Muscle of back (tissue), 11 donors: ENCODE measurements around the gene TMEM163. TPM values are rescaled to one million over a fixed set of nuclear protein-coding genes. Genes with fewer than 3 reads are reported as not detected.

Source experiments
- DNase-seq, 3 donors: peaks; one replicate each; pipeline versions ENCODE4 v3.0.0 to v3.0.0-alpha.2; 2013
- polyA plus RNA-seq, 10 donors: library from polyadenylated mRNA; unstranded; fragments of 120-200 nt; gene quantifications; one replicate each; pipeline ENCODE4 v1.2.1, GENCODE V29; 2013; ENCODE audit not compliant: insufficient read length in 10 of 10

TMEM163 gene
- polyA plus RNA-seq, 10 donors, result 0.67 to 2.2 (median 0.96) TPM

- no peak for DNase-seq
Measured at GRCh38 chr2:134693359-134694330, 25.2 kb downstream of the TMEM163 start.

- no peak for DNase-seq
Measured at GRCh38 chr2:134692499-134692898, 26.3 kb downstream of the TMEM163 start.

DNA sequence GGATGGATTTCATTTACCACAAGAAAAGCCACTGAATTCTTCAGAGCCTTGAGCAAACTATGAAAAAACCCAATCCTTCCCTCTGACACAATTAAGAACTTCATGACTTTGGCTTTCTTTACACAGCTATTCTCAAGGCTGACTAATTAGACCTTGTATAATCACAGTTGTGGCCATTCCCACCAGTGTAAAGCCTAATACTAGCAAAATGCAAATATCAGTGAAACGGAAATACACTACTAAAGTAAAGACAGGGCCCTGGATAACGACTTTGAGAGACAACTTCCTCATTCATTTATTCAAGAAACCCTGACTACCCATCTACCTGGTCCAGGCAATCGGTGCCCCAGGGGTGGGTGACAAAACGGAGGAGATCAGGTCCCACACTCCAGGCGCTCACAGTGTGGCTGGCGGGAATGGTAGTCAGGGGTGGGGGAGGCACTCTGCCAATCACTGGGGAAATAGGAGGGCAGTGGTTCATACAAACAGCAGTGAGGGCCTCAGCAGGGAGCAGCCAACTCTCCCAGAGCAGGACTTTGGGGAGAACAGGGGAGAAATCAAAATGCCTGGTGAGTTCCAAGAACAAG is 28.1 kb downstream of the TMEM163 start:
- DNase-seq, result no peak

- no peak for DNase-seq
Measured at GRCh38 chr2:134689315-134689714, 29.5 kb downstream of the TMEM163 start.

GRCh38 chr2:134685967-134686366 is 32.8 kb downstream of the TMEM163 start:
- DNase-seq, result no peak

GRCh38 chr2:134683561-134684112 is 35.2 kb downstream of the TMEM163 start:
- no peak for DNase-seq

DNA sequence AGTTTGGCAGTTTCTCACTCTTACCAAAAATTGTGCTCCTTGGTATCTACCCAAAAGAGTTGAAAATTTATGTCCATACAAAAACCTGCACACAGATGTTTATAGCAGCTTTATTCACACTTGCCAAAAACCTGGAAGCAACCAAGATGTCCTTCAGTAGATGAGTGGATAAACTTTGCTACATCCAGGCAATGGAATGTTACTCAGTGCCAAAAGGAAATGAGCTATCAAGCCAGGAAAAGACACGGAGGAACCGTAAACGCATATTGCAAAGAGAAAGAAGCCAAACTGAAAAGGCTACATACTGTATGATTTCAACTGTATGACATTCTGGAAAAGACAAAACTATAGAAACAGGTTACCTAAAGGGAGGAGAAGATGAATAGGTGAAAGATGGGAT is 36.1 kb downstream of the TMEM163 start:
- peak in 2 of 3 donors; percentile 12 to 63 for DNase-seq

- DNase-seq, result no peak
Measured at GRCh38 chr2:134681201-134681600, 37.6 kb downstream of the TMEM163 start.

DNA sequence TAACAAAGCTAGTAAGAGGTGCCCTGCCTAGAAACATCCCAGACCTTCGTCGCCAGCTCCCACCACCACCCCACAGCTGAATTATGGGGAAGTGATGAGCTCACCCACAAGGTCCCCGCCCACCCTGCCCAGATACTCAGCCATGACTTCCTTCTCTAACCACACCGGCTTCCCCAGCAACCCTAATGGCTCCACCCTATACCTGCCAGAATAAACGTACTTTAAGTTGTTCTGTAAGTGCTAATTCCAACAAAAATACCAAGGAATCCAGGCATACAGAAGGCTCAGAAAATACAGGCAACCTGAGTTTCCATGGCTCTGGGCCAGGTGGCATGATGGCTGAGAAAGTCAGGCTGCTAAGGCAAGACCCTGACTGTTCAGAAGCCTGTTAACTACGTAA is 39.1 kb downstream of the TMEM163 start:
- DNase-seq, result no peak

DNA sequence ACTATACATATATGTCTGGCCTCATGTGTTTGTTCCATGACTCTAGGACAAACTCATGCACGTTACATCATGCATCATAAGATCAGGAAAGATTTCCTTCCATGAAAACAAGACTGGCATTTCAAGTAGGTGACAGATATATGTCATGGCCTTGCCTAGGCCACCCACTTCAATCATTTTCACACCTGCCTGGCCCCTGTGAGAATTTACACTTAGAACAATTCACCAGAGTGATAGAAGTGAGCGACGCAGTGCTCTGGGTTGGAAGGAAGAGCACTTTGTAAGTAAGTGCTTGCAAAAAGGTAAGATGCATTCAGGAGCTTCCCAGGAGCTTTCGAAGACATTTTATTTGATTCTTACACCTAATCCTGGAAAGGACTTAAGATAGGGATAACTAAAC is 39.5 kb downstream of the TMEM163 start:
- DNase-seq, result no peak

GRCh38 chr2:134677856-134678756 is 40.7 kb downstream of the TMEM163 start:
- peak; percentile 33 to 90 (median 45) for DNase-seq

- DNase-seq, result peak in 1 of 3 donors; percentile 16
Measured at GRCh38 chr2:134676960-134677359, 41.8 kb downstream of the TMEM163 start.

- no peak for DNase-seq
Measured at GRCh38 chr2:134675314-134675713, 43.5 kb downstream of the TMEM163 start.

DNA sequence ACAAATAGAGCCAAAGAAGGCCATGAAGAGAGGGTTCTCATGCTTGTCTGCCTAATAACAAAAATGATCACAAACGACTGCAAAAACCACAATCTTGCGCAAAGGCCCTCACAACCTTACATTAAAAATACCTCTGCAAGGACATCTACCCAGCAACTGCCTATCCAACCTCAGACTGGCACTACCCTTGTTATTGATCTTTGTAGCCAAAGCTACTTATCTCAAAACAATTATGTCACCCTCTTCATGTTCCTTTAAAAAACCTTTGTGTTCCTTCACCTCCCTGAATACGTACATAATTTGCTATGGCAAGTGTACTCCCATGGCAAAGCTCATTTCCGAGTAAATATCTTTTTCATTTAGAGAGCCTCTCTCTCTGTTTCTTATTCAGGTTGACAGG is 44.1 kb downstream of the TMEM163 start:
- no peak for DNase-seq

- DNase-seq, result no peak
Measured at GRCh38 chr2:134671513-134671912, 47.3 kb downstream of the TMEM163 start.

GRCh38 chr2:134670955-134671354 is 47.8 kb downstream of the TMEM163 start:
- DNase-seq, result no peak

DNA sequence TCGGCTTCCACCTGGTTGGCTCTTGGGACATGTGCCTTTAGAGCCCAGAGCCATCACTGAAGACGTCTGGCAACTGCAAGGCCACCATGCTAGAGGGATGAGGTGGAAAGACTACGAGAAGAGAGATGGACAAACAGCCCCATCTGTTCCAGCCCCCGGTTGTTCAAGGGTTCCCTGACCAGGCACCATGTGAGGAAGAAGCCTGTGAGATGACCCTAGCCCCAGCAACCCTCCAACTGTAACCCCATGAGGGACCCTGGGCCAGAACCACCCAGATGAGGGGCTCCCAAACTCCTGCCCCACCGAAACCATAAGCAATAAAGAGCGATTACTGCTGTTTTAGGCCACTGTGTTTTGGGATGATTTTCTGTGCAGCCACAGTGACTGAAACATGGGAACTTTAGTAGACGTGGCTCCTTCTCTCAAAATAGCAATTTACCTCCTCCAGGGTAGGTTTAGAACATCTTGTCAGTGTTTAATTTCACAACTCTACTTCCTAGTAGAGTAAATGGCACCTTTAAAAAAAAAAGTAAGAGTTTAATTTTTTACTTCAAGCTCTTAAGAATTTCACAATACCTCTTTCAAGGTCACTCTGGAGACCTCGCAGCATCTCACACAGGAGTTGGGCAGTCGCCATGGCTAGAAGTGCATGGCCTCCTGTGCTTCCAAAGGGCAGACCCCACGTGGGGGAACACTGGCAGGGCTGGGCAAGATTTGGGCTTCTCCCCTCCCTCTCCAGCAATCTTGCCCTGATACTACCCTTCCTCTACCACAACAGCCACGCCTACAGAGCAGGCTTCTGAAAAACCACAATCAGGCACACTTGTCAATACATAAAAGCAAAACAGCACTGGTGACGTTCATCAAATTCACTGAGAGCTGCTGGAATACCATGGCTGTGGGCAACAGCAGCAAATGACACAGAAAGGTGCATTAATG is 48.8 kb downstream of the TMEM163 start:
- DNase-seq, result no peak

DNA sequence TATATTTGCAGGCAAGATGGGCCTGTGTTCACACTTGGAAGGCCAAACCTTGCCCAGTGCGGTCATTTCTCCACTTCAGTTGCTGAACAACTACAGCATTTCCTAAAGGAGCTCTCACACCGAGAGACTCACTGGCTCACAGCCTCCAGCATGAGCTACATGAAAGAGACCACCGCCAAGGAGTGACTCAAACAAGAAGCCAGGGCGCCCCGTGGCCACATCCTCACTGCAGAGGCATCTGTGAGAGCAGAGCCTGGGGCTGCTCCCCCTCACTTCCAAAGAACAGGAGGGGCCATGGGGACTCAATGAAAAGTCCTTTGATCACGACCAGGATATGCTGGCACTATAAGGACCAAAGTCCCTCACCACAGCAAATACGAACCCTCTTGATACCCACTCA is 50.0 kb downstream of the TMEM163 start:
- DNase-seq, result no peak

- DNase-seq, result no peak
Measured at GRCh38 chr2:134667541-134667940, 51.3 kb downstream of the TMEM163 start.

DNA sequence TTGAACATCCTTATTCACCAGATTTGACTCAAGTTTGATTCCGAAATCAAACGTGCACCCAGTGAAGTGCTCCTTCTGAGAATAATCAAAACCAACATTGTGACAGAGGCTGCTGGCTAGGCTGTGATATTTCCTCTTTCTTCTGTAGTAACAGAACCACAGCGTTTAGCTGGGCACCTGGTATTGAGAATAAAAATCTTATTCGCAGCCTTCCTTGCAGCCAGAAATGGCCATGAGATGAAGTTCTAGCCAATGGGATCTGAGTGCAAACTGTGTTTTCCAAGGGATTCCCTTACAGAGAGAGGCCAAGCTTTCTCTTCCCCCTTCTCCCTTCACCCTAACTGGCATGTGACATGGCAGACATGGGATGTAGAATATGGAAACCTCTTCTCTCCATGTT is 51.7 kb downstream of the TMEM163 start:
- no peak for DNase-seq
